SK-N-MC (cell line): ENCODE results near the gene RAB36.

Experiments
- DNase-seq: peaks from one replicate; pipeline ENCODE4 v3.0.0-alpha.2; 2011; ENCODE audit warnings: low read depth, low spot score
- H3K27ac ChIP-seq: fragments of 200-600 bp; sonication (generic); 2 replicates; pipeline ENCODE4 v1.5.1; 2016; ENCODE audit warnings: mixed run types
- H3K36me3 ChIP-seq: fragments of 200-600 bp; sonication (generic); 2 replicates; pipeline ENCODE4 v1.6.1; 2017; ENCODE audit warnings: antibody characterized with exemption, low read length, mixed read lengths; ENCODE audit not compliant: insufficient read depth
- H3K4me3 ChIP-seq: fragments of 200-600 bp; sonication (generic); 2 replicates; pipeline ENCODE4 v1.5.1; 2016
- H3K9ac ChIP-seq: fragments of 200-600 bp; sonication (generic); 2 replicates; pipeline ENCODE4 v1.8.0; 2017; ENCODE audit warnings: mixed run types, mixed read lengths; ENCODE audit not compliant: insufficient read length
- H3K9me3 ChIP-seq: fragments of 200-600 bp; sonication (generic); 2 replicates; pipeline ENCODE4 v1.6.1; 2017; ENCODE audit warnings: low read depth, mild to moderate bottlenecking, antibody characterized with exemption, low read length, moderate library complexity, mixed read lengths
- EZH2 ChIP-seq: fragments of 200-600 bp; sonication (generic); IDR thresholded peaks from one replicate; pipeline ENCODE4 v1.6.1; 2017; ENCODE audit warnings: antibody characterized with exemption
- FOXP2 ChIP-seq: optimal IDR thresholded peaks from 2 replicates; pipeline ENCODE3; 2011; ENCODE audit warnings: mild to moderate bottlenecking, moderate library complexity; ENCODE audit not compliant: insufficient read depth; ENCODE audit errors: extremely low read length, control extremely low read depth
- POLR2AphosphoS5 ChIP-seq: IDR thresholded peaks from 2 replicates; pipeline ENCODE4 v1.6.1; 2012; ENCODE audit warnings: mild to moderate bottlenecking, low read depth, low read length, borderline replicate concordance

Gene RAB36

GRCh38 chr22:23106906-23107367, 38.3 kb upstream of the RAB36 start:
- Histone ChIP-seq H3K36me3 (no peaks in the 10 kb centered on the region), H3K27ac (no peak overlapping the region), H3K4me3 (no peak overlapping the region), H3K9ac (no peak overlapping the region), H3K9me3 (no peaks in the 10 kb centered on the region)
- TF ChIP-seq EZH2 (no peak), POLR2AphosphoS5 (no peak), FOXP2 (no peak)
- DNase-seq, result no peak

GRCh38 chr22:23107487-23108248, 37.6 kb upstream of the RAB36 start:
- Histone ChIP-seq H3K27ac (no peak overlapping the region), H3K4me3 (no peak overlapping the region), H3K9me3 (no peaks in the 10 kb centered on the region), H3K36me3 (no peaks in the 10 kb centered on the region), H3K9ac (no peak overlapping the region)
- no peak for DNase-seq
- TF ChIP-seq EZH2 (no peak), FOXP2 (no peak), POLR2AphosphoS5 (no peak)

GRCh38 chr22:23108249-23109078, 36.8 kb upstream of the RAB36 start:
- Histone ChIP-seq H3K27ac (no peak overlapping the region), H3K4me3 (no peak overlapping the region), H3K36me3 (no peaks in the 10 kb centered on the region), H3K9ac (no peak overlapping the region), H3K9me3 (no peaks in the 10 kb centered on the region)
- no peak for TF ChIP-seq FOXP2
- no peak for TF ChIP-seq EZH2
- TF ChIP-seq POLR2AphosphoS5, result no peak
- no peak for DNase-seq

- H3K9me3 ChIP-seq, result no peaks in the 10 kb centered on the region
- H3K36me3 ChIP-seq, result no peaks in the 10 kb centered on the region
- no peak overlapping the region for H3K9ac ChIP-seq
- no peak overlapping the region for H3K27ac ChIP-seq
- no peak for DNase-seq
- TF ChIP-seq POLR2AphosphoS5 (no peak), EZH2 (no peak), FOXP2 (no peak)
- no peak overlapping the region for H3K4me3 ChIP-seq
Observed at GRCh38 chr22:23109079-23109347, 36.3 kb upstream of the RAB36 start.

- no peaks in the 10 kb centered on the region for H3K36me3 ChIP-seq
- H3K4me3 ChIP-seq, result no peak overlapping the region
- H3K27ac ChIP-seq, result no peak overlapping the region
- H3K9ac ChIP-seq, result no peak overlapping the region
- TF ChIP-seq FOXP2 (no peak), POLR2AphosphoS5 (no peak), EZH2 (no peak)
- no peak for DNase-seq
- H3K9me3 ChIP-seq, result no peaks in the 10 kb centered on the region
Observed at GRCh38 chr22:23109441-23109978, 35.8 kb upstream of the RAB36 start.

- no peak for DNase-seq
- no peak overlapping the region for H3K4me3 ChIP-seq
- no peaks in the 10 kb centered on the region for H3K36me3 ChIP-seq
- no peaks in the 10 kb centered on the region for H3K9me3 ChIP-seq
- no peak for TF ChIP-seq FOXP2
- no peak for TF ChIP-seq EZH2
- TF ChIP-seq POLR2AphosphoS5, result no peak
- no peak overlapping the region for H3K9ac ChIP-seq
- no peak overlapping the region for H3K27ac ChIP-seq
Observed at GRCh38 chr22:23110190-23110921, 34.9 kb upstream of the RAB36 start.

GRCh38 chr22:23110922-23111527, 34.3 kb upstream of the RAB36 start:
- H3K4me3 ChIP-seq, result no peak overlapping the region
- no peaks in the 10 kb centered on the region for H3K36me3 ChIP-seq
- TF ChIP-seq EZH2 (no peak), POLR2AphosphoS5 (no peak), FOXP2 (no peak)
- H3K27ac ChIP-seq, result no peak overlapping the region
- DNase-seq, result no peak
- no peaks in the 10 kb centered on the region for H3K9me3 ChIP-seq
- no peak overlapping the region for H3K9ac ChIP-seq

- H3K9ac ChIP-seq, result no peak overlapping the region
- H3K4me3 ChIP-seq, result no peak overlapping the region
- no peak for TF ChIP-seq EZH2
- no peak for TF ChIP-seq FOXP2
- TF ChIP-seq POLR2AphosphoS5, result no peak
- no peaks in the 10 kb centered on the region for H3K9me3 ChIP-seq
- no peaks in the 10 kb centered on the region for H3K36me3 ChIP-seq
- DNase-seq, result no peak
- H3K27ac ChIP-seq, result no peak overlapping the region
Observed at GRCh38 chr22:23112472-23113012, 32.7 kb upstream of the RAB36 start.
